Measurements from ENCODE around the gene GAS6. TPM values are rescaled to one million over a fixed set of nuclear protein-coding genes. Genes with fewer than 3 reads are reported as not detected.

Gene GAS6
- total and polyA plus RNA-seq, 9 of the 15 experiments (the other 6 are each of a cell fraction or from before 2014, with no cell fraction given): 0.14 to 9.7 (median 4.7) TPM; not detected in 1

- no peak for TF ChIP-seq CBX5 (IDR thresholded peaks at IDR 0.05; ENCODE audit: borderline replicate concordance, low read depth)
- TF ChIP-seq PKNOX1 (IDR thresholded peaks at IDR 0.05): no peak
- no peak for TF ChIP-seq NKRF (IDR thresholded peaks at IDR 0.05; ENCODE audit: borderline replicate concordance)
- no peak for TF ChIP-seq ILK (tag; IDR thresholded peaks at IDR 0.05; ENCODE audit: borderline replicate concordance, low read depth)
- TF ChIP-seq ARNT (IDR thresholded peaks at IDR 0.05): no peak
- no peak for TF ChIP-seq ZNF277 (CRISPR knock-in tag; IDR thresholded peaks at IDR 0.05; ENCODE audit: borderline replicate concordance)
Observed at GRCh38 chr13:113886561-113887112, 22.8 kb upstream of the GAS6 start (continued).

Measured in K562 (cell line).